ENCODE measurements around the gene CENATAC.
"Not testable (repeated sequence)": the region's sequence is repeated elsewhere in the genome, so short reads cannot be mapped to it uniquely, and the experiment has no call there.

The CENATAC gene

GRCh38 chr11:119027561-119028345 is 29.8 kb downstream of the CENATAC start:
- DNase-seq = no peak

GRCh38 chr11:119028346-119029068 is 30.6 kb downstream of the CENATAC start:
- DNase-seq = no peak

- DNase-seq = no peak
Observed at GRCh38 chr11:119029069-119029339, 31.1 kb downstream of the CENATAC start.

- no peak for DNase-seq
Observed at GRCh38 chr11:119029340-119030028, 31.5 kb downstream of the CENATAC start.

- DNase-seq = no peak
Observed at GRCh38 chr11:119030029-119030328, 32.0 kb downstream of the CENATAC start.

- peak; percentile 97 for DNase-seq
Observed at GRCh38 chr11:119030329-119031047, 32.5 kb downstream of the CENATAC start, which contains the start of gene SLC37A4. Gene SLC37A4, minus strand, starts transcription at chr11:119030877.

GRCh38 chr11:119031912-119032280 is 34.0 kb downstream of the CENATAC start:
- DNase-seq = no peak

- not testable (repeated sequence) for DNase-seq
Observed at GRCh38 chr11:119033421-119033820, 35.5 kb downstream of the CENATAC start.

GRCh38 chr11:119034813-119035212 is 36.9 kb downstream of the CENATAC start:
- DNase-seq = no peak

- no peak for DNase-seq
Observed at GRCh38 chr11:119038884-119039283, 40.9 kb downstream of the CENATAC start.

GRCh38 chr11:119039471-119039870 is 41.5 kb downstream of the CENATAC start:
- not testable (repeated sequence) for DNase-seq

GRCh38 chr11:119041821-119042514 is 44.0 kb downstream of the CENATAC start:
- no peak for DNase-seq

GRCh38 chr11:119042927-119043326 is 45.0 kb downstream of the CENATAC start:
- DNase-seq = no peak

- DNase-seq = no peak
Observed at GRCh38 chr11:119044708-119045107, 46.8 kb downstream of the CENATAC start.

- no peak for DNase-seq
Observed at GRCh38 chr11:119046489-119046888, 48.6 kb downstream of the CENATAC start.

GRCh38 chr11:119047205-119047604 is 49.3 kb downstream of the CENATAC start:
- no peak for DNase-seq

- DNase-seq = no peak
Observed at GRCh38 chr11:119048644-119049043, 50.7 kb downstream of the CENATAC start.

- DNase-seq = no peak
Observed at GRCh38 chr11:119049081-119049480, 51.1 kb downstream of the CENATAC start.

- no peak for DNase-seq
Observed at GRCh38 chr11:119051440-119052162, 53.7 kb downstream of the CENATAC start.

GRCh38 chr11:119052163-119052814 is 54.4 kb downstream of the CENATAC start:
- no peak for DNase-seq

- DNase-seq = no peak
Observed at GRCh38 chr11:119054418-119054817, 56.5 kb downstream of the CENATAC start.

GRCh38 chr11:119055901-119056300 is 58.0 kb downstream of the CENATAC start:
- DNase-seq = no peak
